T-helper 1 cell (primary cell): ENCODE data around the gene JPH3.

Experiments
- DNase-seq, 5 donors: peaks; one replicate each; pipeline ENCODE4 v3.0.0-alpha.2; 2012 to 2020

JPH3 gene

GRCh38 chr16:87744750-87745514 is 142.6 kb downstream of the JPH3 start:
- no peak for DNase-seq

GRCh38 chr16:87746178-87746577 is 143.9 kb downstream of the JPH3 start:
- no peak for DNase-seq
